Astrocyte (in vitro differentiated cells and primary cell): ENCODE measurements around the gene PIK3R3. TPM values are rescaled to one million over a fixed set of nuclear protein-coding genes. Genes with fewer than 3 reads are reported as not detected.
"Not testable (repeated sequence)": the region's sequence is repeated elsewhere in the genome, so short reads cannot be mapped to it uniquely, and the experiment has no call there.

Source experiments
- DNase-seq: peaks from one replicate; pipeline ENCODE4 v3.0.0-alpha.2; 2010; ENCODE audit warnings: low read depth
- FAIRE-seq: peaks from 2 replicates; lab custom pipeline; 2011; peaks lifted over from hg19 to GRCh38; lab: Jason Lieb, UNC
- H2AFZ ChIP-seq: 2 replicates; pipeline ENCODE4 v1.6.0; 2012; ENCODE audit warnings: low read depth, low read length, inconsistent platforms
- H3K27ac ChIP-seq: 2 replicates; pipeline ENCODE4 v1.5.1; 2011; ENCODE audit warnings: low read depth, low read length, inconsistent platforms
- H3K27me3 ChIP-seq: 2 replicates; pipeline ENCODE4 v1.6.0; 2011; ENCODE audit warnings: low read length, inconsistent platforms; ENCODE audit not compliant: insufficient read depth
- H3K36me3 ChIP-seq: 2 replicates; pipeline ENCODE4 v1.5.1; 2011; ENCODE audit warnings: low read length, inconsistent platforms; ENCODE audit not compliant: insufficient read depth
- H3K4me1 ChIP-seq: 2 replicates; pipeline ENCODE4 v1.5.1; 2011; ENCODE audit warnings: low read length, inconsistent platforms; ENCODE audit not compliant: insufficient read depth
- H3K4me2 ChIP-seq: 2 replicates; pipeline ENCODE4 v1.6.0; 2012; ENCODE audit warnings: low read length, inconsistent platforms
- H3K4me3 ChIP-seq: 2 replicates; pipeline ENCODE4 v1.5.1; 2011; ENCODE audit warnings: low read depth, mild to moderate bottlenecking, low read length, inconsistent platforms; ENCODE audit not compliant: insufficient read depth
- H3K79me2 ChIP-seq: 2 replicates; pipeline ENCODE4 v1.6.0; 2012; ENCODE audit warnings: mild to moderate bottlenecking, low read length, inconsistent platforms; ENCODE audit not compliant: insufficient read depth
- H3K9ac ChIP-seq: 2 replicates; pipeline ENCODE4 v1.6.0; 2012; ENCODE audit warnings: mild to moderate bottlenecking, low read length, inconsistent platforms
- H3K9me3 ChIP-seq: 2 replicates; pipeline ENCODE4 v1.5.1; 2012; ENCODE audit warnings: low read depth, mild to moderate bottlenecking, low read length, inconsistent platforms; ENCODE audit not compliant: insufficient read depth
- H4K20me1 ChIP-seq: 2 replicates; pipeline ENCODE4 v1.6.0; 2012; ENCODE audit warnings: low read length, inconsistent platforms; ENCODE audit not compliant: insufficient read depth
- H3K27ac Mint-ChIP-seq: one replicate; pipeline ENCODE4 v1.8.0; 2021; ENCODE audit warnings: mild to moderate bottlenecking, mixed read lengths; ENCODE audit not compliant: unreplicated experiment
- H3K27me3 Mint-ChIP-seq: one replicate; pipeline ENCODE4 v1.8.0; 2021; ENCODE audit warnings: low read depth, mixed read lengths; ENCODE audit not compliant: unreplicated experiment
- H3K36me3 Mint-ChIP-seq: one replicate; pipeline ENCODE4 v1.8.0; 2021; ENCODE audit warnings: low read depth, mixed read lengths; ENCODE audit not compliant: unreplicated experiment
- H3K4me1 Mint-ChIP-seq: one replicate; pipeline ENCODE4 v1.8.0; 2021; ENCODE audit warnings: low read depth, mixed read lengths; ENCODE audit not compliant: unreplicated experiment
- H3K4me3 Mint-ChIP-seq: one replicate; pipeline ENCODE4 v1.8.0; 2021; ENCODE audit warnings: mild to moderate bottlenecking, moderate library complexity, mixed read lengths; ENCODE audit not compliant: unreplicated experiment
- H3K9me3 Mint-ChIP-seq: one replicate; pipeline ENCODE4 v1.8.0; 2021; ENCODE audit warnings: mild to moderate bottlenecking, mixed read lengths; ENCODE audit not compliant: unreplicated experiment
- EZH2 ChIP-seq: IDR thresholded peaks from 2 replicates; pipeline ENCODE4 v1.6.1; 2012; ENCODE audit warnings: mild to moderate bottlenecking, low read length, inconsistent platforms; ENCODE audit not compliant: insufficient read depth
- total RNA-seq: library from RNA; stranded (reverse); gene quantifications from 2 replicates; pipeline ENCODE4 v1.2.1, GENCODE V29; 2021
- TF ChIP-seq, protein P1 (sequence below): IDR thresholded peaks from 2 replicates; pipeline ENCODE4 v1.5.1; 2011; ENCODE audit warnings: low read depth, mild to moderate bottlenecking, inconsistent platforms, low read length, moderate library complexity; ENCODE audit not compliant: insufficient read depth

Gene PIK3R3
- total RNA-seq, 1 donor from 2014 or later = 68.4 TPM

DNA sequence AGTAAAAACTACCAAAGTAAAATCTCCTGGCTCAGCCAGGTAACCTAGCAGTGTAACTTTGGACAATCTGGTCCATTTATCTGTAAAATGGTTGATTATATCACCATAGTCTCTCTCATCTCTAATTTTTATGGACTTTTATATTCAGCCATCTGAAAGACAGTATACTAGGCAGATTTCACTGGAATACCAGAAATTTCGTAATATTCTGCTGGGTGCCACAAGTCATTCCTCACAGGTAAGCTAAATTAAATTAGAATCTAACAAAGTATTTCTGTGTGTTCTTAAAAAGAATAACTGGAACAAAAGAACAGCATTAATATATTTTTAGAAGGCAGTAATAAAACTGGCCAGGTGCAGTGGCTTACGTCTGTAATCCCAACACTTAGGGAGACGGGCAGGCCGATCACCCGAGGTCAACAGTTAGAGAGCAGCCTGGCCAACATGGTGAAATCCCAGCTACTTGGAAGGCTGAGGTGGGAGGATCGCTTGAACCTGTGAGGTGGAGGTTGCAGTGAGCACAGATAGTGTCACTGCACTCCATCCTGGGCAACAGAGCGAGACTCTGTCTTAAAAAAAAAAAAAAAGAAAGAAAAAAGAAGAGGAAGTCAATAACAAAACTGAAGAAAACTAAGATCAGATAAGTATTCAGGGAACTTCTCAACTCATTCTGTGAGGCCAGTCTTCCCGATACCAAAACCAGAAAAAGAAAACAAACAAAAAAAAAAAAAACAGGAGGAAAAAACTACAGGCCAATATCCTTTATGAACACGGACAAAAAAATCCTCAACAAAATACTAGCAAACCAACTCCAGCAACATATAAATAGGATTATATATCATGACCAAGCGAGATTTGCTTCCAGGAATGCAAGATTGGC lies 35.9 kb downstream of the PIK3R3 start:
- Mint-ChIP-seq H3K27ac (no peak overlapping the region), H3K9me3 (no peaks in the 10 kb centered on the region), H3K4me1 (no peaks in the 10 kb centered on the region), H3K36me3 (peaks cover 17% of the 10 kb centered on the region), H3K4me3 (no peak overlapping the region), H3K27me3 (no peaks in the 10 kb centered on the region)
- no peak for TF ChIP-seq EZH2
- TF ChIP-seq, protein P1, sequence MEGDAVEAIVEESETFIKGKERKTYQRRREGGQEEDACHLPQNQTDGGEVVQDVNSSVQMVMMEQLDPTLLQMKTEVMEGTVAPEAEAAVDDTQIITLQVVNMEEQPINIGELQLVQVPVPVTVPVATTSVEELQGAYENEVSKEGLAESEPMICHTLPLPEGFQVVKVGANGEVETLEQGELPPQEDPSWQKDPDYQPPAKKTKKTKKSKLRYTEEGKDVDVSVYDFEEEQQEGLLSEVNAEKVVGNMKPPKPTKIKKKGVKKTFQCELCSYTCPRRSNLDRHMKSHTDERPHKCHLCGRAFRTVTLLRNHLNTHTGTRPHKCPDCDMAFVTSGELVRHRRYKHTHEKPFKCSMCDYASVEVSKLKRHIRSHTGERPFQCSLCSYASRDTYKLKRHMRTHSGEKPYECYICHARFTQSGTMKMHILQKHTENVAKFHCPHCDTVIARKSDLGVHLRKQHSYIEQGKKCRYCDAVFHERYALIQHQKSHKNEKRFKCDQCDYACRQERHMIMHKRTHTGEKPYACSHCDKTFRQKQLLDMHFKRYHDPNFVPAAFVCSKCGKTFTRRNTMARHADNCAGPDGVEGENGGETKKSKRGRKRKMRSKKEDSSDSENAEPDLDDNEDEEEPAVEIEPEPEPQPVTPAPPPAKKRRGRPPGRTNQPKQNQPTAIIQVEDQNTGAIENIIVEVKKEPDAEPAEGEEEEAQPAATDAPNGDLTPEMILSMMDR = no peak
- H3K4me2 ChIP-seq = no peak overlapping the region
- H2AFZ ChIP-seq = no peak overlapping the region
- no peak for DNase-seq
- H3K27me3 ChIP-seq = no peaks in the 10 kb centered on the region
- H3K4me3 ChIP-seq = no peak overlapping the region
- no peaks in the 10 kb centered on the region for H3K9me3 ChIP-seq
- H3K4me1 ChIP-seq = no peaks in the 10 kb centered on the region
- H3K27ac ChIP-seq = no peak overlapping the region
- H3K79me2 ChIP-seq = peaks cover 42% of the 10 kb centered on the region
- no peak overlapping the region for H3K9ac ChIP-seq
- H4K20me1 ChIP-seq = peaks cover 38% of the 10 kb centered on the region
- FAIRE-seq = no peak
- no peaks in the 10 kb centered on the region for H3K36me3 ChIP-seq

DNA sequence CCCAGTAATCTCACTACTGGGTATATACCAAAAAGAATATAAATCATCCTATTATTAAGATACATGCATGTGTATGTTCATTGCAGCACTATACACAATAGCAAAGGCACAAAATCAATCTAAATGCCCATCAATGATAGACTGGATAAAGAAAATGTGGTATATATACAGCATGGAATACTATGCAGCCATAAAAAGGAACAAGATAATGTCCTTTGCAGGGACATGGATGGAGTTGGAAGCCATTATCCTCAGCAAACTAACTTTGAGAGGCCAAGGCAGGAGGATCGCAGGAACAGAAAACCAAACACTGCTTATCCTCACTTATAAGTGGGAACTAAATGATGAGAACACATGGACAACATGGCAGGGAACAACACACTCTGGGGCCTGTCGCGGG lies 37.3 kb downstream of the PIK3R3 start:
- not testable (repeated sequence) for FAIRE-seq, H3K27ac Mint-ChIP-seq, H3K4me1 Mint-ChIP-seq, H3K4me3 Mint-ChIP-seq, H3K4me2 ChIP-seq, H3K4me3 ChIP-seq, H3K27me3 ChIP-seq, H3K4me1 ChIP-seq, H2AFZ ChIP-seq, H3K9me3 Mint-ChIP-seq, H3K9ac ChIP-seq, H3K9me3 ChIP-seq, H3K27ac ChIP-seq, DNase-seq, H3K36me3 ChIP-seq, H3K27me3 Mint-ChIP-seq
- peaks cover 42% of the 10 kb centered on the region for H4K20me1 ChIP-seq
- peaks cover 49% of the 10 kb centered on the region for H3K79me2 ChIP-seq
- H3K36me3 Mint-ChIP-seq = peaks cover 12% of the 10 kb centered on the region

DNA sequence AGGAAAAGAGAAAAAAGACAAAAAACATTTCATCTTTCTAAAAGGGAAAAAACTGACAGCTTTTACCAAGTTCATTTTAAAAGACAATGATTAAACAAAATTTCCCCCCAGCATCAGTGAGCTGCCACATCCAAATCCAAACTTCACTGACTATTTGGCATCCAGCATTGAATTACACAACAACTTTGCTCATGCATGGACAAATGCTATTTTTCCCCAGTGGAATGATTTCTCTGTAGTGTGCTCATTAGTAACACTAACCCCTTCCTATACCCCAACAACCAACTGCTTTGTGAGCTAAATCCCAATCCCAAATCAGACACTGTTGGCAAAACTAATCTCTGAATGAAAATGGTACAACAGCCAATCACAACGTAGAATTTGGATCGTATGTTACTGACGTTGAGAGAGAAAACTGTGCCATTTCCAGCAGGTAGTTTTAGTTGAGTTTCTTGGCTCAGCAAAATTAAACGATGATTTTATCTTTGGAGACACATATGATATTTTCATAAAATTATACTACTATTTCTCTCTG lies 37.9 kb downstream of the PIK3R3 start:
- H3K36me3 Mint-ChIP-seq = peaks cover 12% of the 10 kb centered on the region
- no peaks in the 10 kb centered on the region for H3K36me3 ChIP-seq
- no peak overlapping the region for H3K27ac Mint-ChIP-seq
- DNase-seq (no peak), FAIRE-seq (no peak)
- H3K9me3 ChIP-seq = no peaks in the 10 kb centered on the region
- H3K4me1 ChIP-seq = no peaks in the 10 kb centered on the region
- H3K9ac ChIP-seq = no peak overlapping the region
- H3K4me1 Mint-ChIP-seq = no peaks in the 10 kb centered on the region
- peaks cover 54% of the 10 kb centered on the region for H3K79me2 ChIP-seq
- TF ChIP-seq, protein P1 = no peak
- no peak for TF ChIP-seq EZH2
- no peak overlapping the region for H3K4me3 Mint-ChIP-seq
- H3K27me3 ChIP-seq = no peaks in the 10 kb centered on the region
- H4K20me1 ChIP-seq = peaks cover 42% of the 10 kb centered on the region
- no peak overlapping the region for H3K4me2 ChIP-seq
- H3K4me3 ChIP-seq = no peak overlapping the region
- no peaks in the 10 kb centered on the region for H3K27me3 Mint-ChIP-seq
- no peaks in the 10 kb centered on the region for H3K9me3 Mint-ChIP-seq
- no peak overlapping the region for H3K27ac ChIP-seq
- no peak overlapping the region for H2AFZ ChIP-seq

DNA sequence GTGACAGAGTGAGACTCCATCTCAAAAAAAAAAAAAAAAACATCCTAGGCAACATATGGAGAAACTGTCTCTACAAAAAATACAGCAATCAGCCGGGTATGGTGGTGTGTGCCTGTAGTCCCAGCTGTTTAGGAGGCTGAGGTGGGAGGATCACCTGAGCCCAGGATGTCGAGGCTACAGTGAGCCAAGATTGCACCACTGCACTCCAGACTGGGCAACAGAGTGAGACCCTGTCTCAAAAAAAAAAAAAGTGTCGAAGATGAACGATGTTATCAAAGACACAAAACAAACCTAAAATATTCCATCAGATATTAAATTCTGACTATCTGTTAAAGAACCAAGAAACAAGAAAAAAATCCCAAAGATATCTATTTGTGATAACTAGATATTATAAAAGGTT lies 38.6 kb downstream of the PIK3R3 start:
- H3K27me3 ChIP-seq, H3K4me1 ChIP-seq, H3K27me3 Mint-ChIP-seq, H3K4me1 Mint-ChIP-seq, H3K4me3 ChIP-seq, H3K9me3 ChIP-seq, H3K36me3 ChIP-seq, H3K9me3 Mint-ChIP-seq, H3K4me3 Mint-ChIP-seq, H3K27ac Mint-ChIP-seq, FAIRE-seq, H3K4me2 ChIP-seq, H3K9ac ChIP-seq, DNase-seq, H2AFZ ChIP-seq, H3K27ac ChIP-seq: not testable (repeated sequence)
- peaks cover 13% of the 10 kb centered on the region for H3K36me3 Mint-ChIP-seq
- Histone ChIP-seq H4K20me1 (peaks cover 44% of the 10 kb centered on the region), H3K79me2 (peaks cover 59% of the 10 kb centered on the region)
